GM18519 (cell line): ENCODE results near the gene ATP2C1.
"Not testable (repeated sequence)": the region's sequence is repeated elsewhere in the genome, so short reads cannot be mapped to it uniquely, and the experiment has no call there.

Experiments used
- ATAC-seq: cut with Tn5 transposase; IDR thresholded peaks from one replicate; pipeline ENCODE4 v1.9.1; 2021; ENCODE audit warnings: mild to moderate bottlenecking, moderate library complexity; ENCODE audit not compliant: unreplicated experiment, low FRiP score

ATP2C1 gene

GRCh38 chr3:130935761-130936492 is 42.0 kb downstream of the ATP2C1 start:
- no peak for ATAC-seq

GRCh38 chr3:130939753-130940152 is 45.9 kb downstream of the ATP2C1 start:
- no peak for ATAC-seq

- ATAC-seq = no peak
These were observed 47.9 kb downstream of the ATP2C1 start for GRCh38 chr3:130941793-130942192.

GRCh38 chr3:130946882-130947281 is 53.0 kb downstream of the ATP2C1 start:
- no peak for ATAC-seq

- no peak for ATAC-seq
These were observed 54.3 kb downstream of the ATP2C1 start for GRCh38 chr3:130948001-130948773.

GRCh38 chr3:130948929-130949328 is 55.0 kb downstream of the ATP2C1 start:
- ATAC-seq = no peak

- no peak for ATAC-seq
These were observed 56.2 kb downstream of the ATP2C1 start for GRCh38 chr3:130950124-130950523.

- ATAC-seq = no peak
These were observed 56.8 kb downstream of the ATP2C1 start for GRCh38 chr3:130950641-130951040.

GRCh38 chr3:130955481-130955880 is 61.6 kb downstream of the ATP2C1 start:
- no peak for ATAC-seq

GRCh38 chr3:130956281-130956680 is 62.4 kb downstream of the ATP2C1 start:
- ATAC-seq = no peak

GRCh38 chr3:130956721-130957120 is 62.8 kb downstream of the ATP2C1 start:
- ATAC-seq = no peak

- ATAC-seq = no peak
These were observed 66.4 kb downstream of the ATP2C1 start for GRCh38 chr3:130960139-130960795.

GRCh38 chr3:130961458-130961857 is 67.6 kb downstream of the ATP2C1 start:
- ATAC-seq = no peak

GRCh38 chr3:130963444-130963843 is 69.6 kb downstream of the ATP2C1 start:
- ATAC-seq = no peak

- no peak for ATAC-seq
These were observed 70.0 kb downstream of the ATP2C1 start for GRCh38 chr3:130963878-130964277.

- no peak for ATAC-seq
These were observed 73.4 kb downstream of the ATP2C1 start for GRCh38 chr3:130967281-130967680.

GRCh38 chr3:130968221-130968620 is 74.3 kb downstream of the ATP2C1 start:
- ATAC-seq = no peak

- ATAC-seq = no peak
These were observed 75.7 kb downstream of the ATP2C1 start for GRCh38 chr3:130969621-130970020.

- no peak for ATAC-seq
These were observed 77.3 kb downstream of the ATP2C1 start for GRCh38 chr3:130971208-130971607.

GRCh38 chr3:130972592-130972991 is 78.7 kb downstream of the ATP2C1 start:
- not testable (repeated sequence) for ATAC-seq

GRCh38 chr3:130973406-130973805 is 79.5 kb downstream of the ATP2C1 start:
- no peak for ATAC-seq
